ENCODE results near the gene KRTAP9-8. TPM values are rescaled to one million over a fixed set of nuclear protein-coding genes. Genes with fewer than 3 reads are reported as not detected.
"Not testable (repeated sequence)": the region's sequence is repeated elsewhere in the genome, so short reads cannot be mapped to it uniquely, and the experiment has no call there.

KRTAP9-8 gene
- total RNA-seq = not detected

- H3K4me3 Mint-ChIP-seq; H3K27ac Mint-ChIP-seq; CTCF ChIA-PET; POLR2A ChIA-PET; ATAC-seq; H3K27me3 Mint-ChIP-seq; intact Hi-C loops (cut with micrococcal nuclease); DNase-seq; H3K36me3 Mint-ChIP-seq (ENCODE audit: low read depth); H3K4me1 Mint-ChIP-seq (ENCODE audit: low read depth); H3K9me3 Mint-ChIP-seq: not testable (repeated sequence)
These were observed at the start of gene KRTAP9-8 for GRCh38 chr17:41237949-41238437. Gene KRTAP9-8, plus strand, starts transcription at chr17:41237999. Its CDS starts 53 bp downstream, at chr17:41238052.

GRCh38 chr17:41189837-41190318 lies 47.9 kb upstream of the KRTAP9-8 start, which contains the start of gene KRTAP9-1:
Gene KRTAP9-1, plus strand, starts transcription at chr17:41189887. Its CDS starts 0 bp downstream, at chr17:41189887.
- H3K27me3 Mint-ChIP-seq; ATAC-seq; DNase-seq; H3K27ac Mint-ChIP-seq; H3K36me3 Mint-ChIP-seq (ENCODE audit: low read depth); H3K9me3 Mint-ChIP-seq; H3K4me1 Mint-ChIP-seq (ENCODE audit: low read depth); H3K4me3 Mint-ChIP-seq; intact Hi-C loops (cut with micrococcal nuclease); POLR2A ChIA-PET; CTCF ChIA-PET: not testable (repeated sequence)

- H3K4me3 Mint-ChIP-seq = no peak overlapping the region
- DNase-seq (no peak), ATAC-seq (no peak)
- no peaks in the 10 kb centered on the region for H3K27me3 Mint-ChIP-seq
- no peaks in the 10 kb centered on the region for H3K4me1 Mint-ChIP-seq (ENCODE audit: low read depth)
- no peaks in the 10 kb centered on the region for H3K36me3 Mint-ChIP-seq (ENCODE audit: low read depth)
- no peak overlapping the region for H3K27ac Mint-ChIP-seq
- POLR2A ChIA-PET = no interaction called here
- CTCF ChIA-PET = no interaction called here
- intact Hi-C loops (cut with micrococcal nuclease) = no loop called here
- no peaks in the 10 kb centered on the region for H3K9me3 Mint-ChIP-seq
- TF ChIP-seq CTCF (IDR thresholded peaks at IDR 0.05) = no peak
These were observed 47.5 kb upstream of the KRTAP9-8 start for GRCh38 chr17:41190328-41190727.

GRCh38 chr17:41196068-41196467 lies 41.7 kb upstream of the KRTAP9-8 start:
- ChIA-PET CTCF (no interaction called here), POLR2A (no interaction called here)
- DNase-seq (no peak), ATAC-seq (no peak)
- Mint-ChIP-seq H3K4me3 (no peak overlapping the region), H3K27me3 (no peaks in the 10 kb centered on the region), H3K27ac (no peak overlapping the region), H3K9me3 (no peaks in the 10 kb centered on the region), H3K36me3 (ENCODE audit: low read depth) (no peaks in the 10 kb centered on the region), H3K4me1 (ENCODE audit: low read depth) (no peaks in the 10 kb centered on the region)
- no peak for TF ChIP-seq CTCF (IDR thresholded peaks at IDR 0.05)
- intact Hi-C loops (cut with micrococcal nuclease) = no loop called here

- no peaks in the 10 kb centered on the region for H3K36me3 Mint-ChIP-seq (ENCODE audit: low read depth)
- ATAC-seq = no peak
- CTCF ChIA-PET = no interaction called here
- H3K27me3 Mint-ChIP-seq = no peaks in the 10 kb centered on the region
- no peak for DNase-seq
- no peaks in the 10 kb centered on the region for H3K4me1 Mint-ChIP-seq (ENCODE audit: low read depth)
- no peak for TF ChIP-seq CTCF (IDR thresholded peaks at IDR 0.05)
- intact Hi-C loops (cut with micrococcal nuclease) = no loop called here
- H3K27ac Mint-ChIP-seq = no peak overlapping the region
- no peak overlapping the region for H3K4me3 Mint-ChIP-seq
- POLR2A ChIA-PET = no interaction called here
- no peaks in the 10 kb centered on the region for H3K9me3 Mint-ChIP-seq
These were observed 38.2 kb upstream of the KRTAP9-8 start for GRCh38 chr17:41199421-41200078.

- ChIA-PET POLR2A (no interaction called here), CTCF (interaction anchor here (1.8 kb wide), 1 partner anchor 437 kb away, joined by 3 read pairs; no protein-coding TSS in a partner anchor)
- Mint-ChIP-seq H3K36me3 (ENCODE audit: low read depth) (no peaks in the 10 kb centered on the region), H3K4me1 (ENCODE audit: low read depth) (peaks cover 5% of the 10 kb centered on the region), H3K27me3 (peaks cover 6% of the 10 kb centered on the region), H3K9me3 (no peaks in the 10 kb centered on the region), H3K27ac (no peak overlapping the region), H3K4me3 (no peak overlapping the region)
- ATAC-seq = no peak
- intact Hi-C loops (cut with micrococcal nuclease) = no loop called here
- no peak for TF ChIP-seq CTCF (IDR thresholded peaks at IDR 0.05)
- no peak for DNase-seq
These were observed 25.8 kb upstream of the KRTAP9-8 start for GRCh38 chr17:41211845-41212466.

Data from activated CD8-positive, alpha-beta T cell treated with anti-CD3 and anti-CD28 coated beads for 36 hours (primary cell).